K562 (cell line): ENCODE measurements around the gene METTL15.

Source experiments
- BACH1 ChIP-seq: fragments of 200-800 bp; sonication (Bioruptor generic); IDR thresholded peaks from 2 replicates; pipeline ENCODE4 v1.6.1; 2016; ENCODE audit warnings: missing genetic modification characterization, missing compliant biosample characterization
- GTF2F1 ChIP-seq: IDR thresholded peaks from 2 replicates; pipeline ENCODE4 v1.6.1; 2011; ENCODE audit warnings: low read depth, low read length, improper control_type of control experiment
- IFI16 ChIP-seq: fragments of 250-450 bp; sonication (Bioruptor Pico); IDR thresholded peaks from 2 replicates; pipeline ENCODE4 v2.1.2; 2022; ENCODE audit warnings: mild to moderate bottlenecking, inconsistent platforms
- KDM2B ChIP-seq: fragments of 250-450 bp; sonication (Bioruptor Pico); IDR thresholded peaks from 2 replicates; pipeline ENCODE4 v1.8.0; 2021; ENCODE audit warnings: mild to moderate bottlenecking, moderate library complexity
- MAFG ChIP-seq: fragments of 450-650 bp; conservative IDR thresholded peaks from 2 replicates; pipeline ENCODE4 v1.6.1; 2016; ENCODE audit warnings: missing genetic modification characterization, missing compliant biosample characterization
- NFXL1 ChIP-seq: fragments of 450-650 bp; formaldehyde crosslinking; IDR thresholded peaks from 2 replicates; pipeline ENCODE4 v1.4.0; 2021; ENCODE audit warnings: mild to moderate bottlenecking
- POLR2AphosphoS5 ChIP-seq: IDR thresholded peaks from 2 replicates; pipeline ENCODE4 v1.6.1; 2011; ENCODE audit warnings: mild to moderate bottlenecking, low read depth, low read length, moderate library complexity; ENCODE audit not compliant: control insufficient read depth, insufficient read depth
- SETDB1 ChIP-seq: IDR thresholded peaks from one replicate; pipeline ENCODE4 v1.6.1; 2012; ENCODE audit warnings: low read length, control low read depth, inconsistent platforms
- SP1 ChIP-seq: sonication (generic); formaldehyde crosslinking; IDR thresholded peaks from 2 replicates; pipeline ENCODE4 v1.8.1; 2022; ENCODE audit warnings: mild to moderate bottlenecking, missing genetic modification reagents
- TBP ChIP-seq: optimal IDR thresholded peaks from 2 replicates; pipeline ENCODE3; 2011; ENCODE audit warnings: low read depth, low read length, improper control_type of control experiment
- ZSCAN29 ChIP-seq: fragments of 450-650 bp; IDR thresholded peaks from 2 replicates; pipeline ENCODE4 v1.6.1; 2017

DNA sequence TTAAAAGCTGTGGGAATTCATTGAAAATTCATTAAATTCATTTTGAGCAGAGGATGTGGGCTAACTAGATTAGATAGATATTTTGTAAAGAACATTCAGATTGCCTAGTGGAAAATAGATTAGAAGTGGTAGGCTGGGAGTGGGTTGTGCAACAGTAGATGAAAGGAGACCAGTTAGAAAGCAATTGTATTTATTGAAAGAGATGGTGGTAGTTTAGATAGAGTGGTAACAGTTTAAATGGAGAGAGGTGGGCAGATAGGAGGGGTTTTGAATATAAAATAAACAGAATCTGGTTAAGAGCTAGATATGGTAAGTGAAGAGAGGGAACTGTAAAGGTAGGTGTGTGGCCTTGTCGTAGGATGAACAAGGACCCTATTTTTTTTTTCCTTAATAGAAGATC lies 34.5 kb downstream of the METTL15 start:
- TF ChIP-seq SP1 (no peak), GTF2F1 (no peak), KDM2B (CRISPR knock-in tag) (no peak), TBP (no peak), ZSCAN29 (no peak), POLR2AphosphoS5 (no peak), NFXL1 (no peak), SETDB1 (no peak), MAFG (tag) (no peak), BACH1 (no peak), IFI16 (CRISPR knock-in tag) (no peak)
